ENCODE data around the gene KATNA1. TPM values are rescaled to one million over a fixed set of nuclear protein-coding genes. Genes with fewer than 3 reads are reported as not detected.

KATNA1 gene
- total and polyA plus RNA-seq, 9 of the 15 experiments (the other 6 are each of a cell fraction or from before 2014, with no cell fraction given), result 22.5 to 76.9 (median 45.0) TPM

GRCh38 chr6:149648148-149649145 is at the start of gene KATNA1 (continued):
- peak; percentile 89 for TF ChIP-seq AFF4 (CRISPR knock-in tag; IDR thresholded peaks at IDR 0.05)
- TF ChIP-seq ARID3B (CRISPR knock-in tag; IDR thresholded peaks at IDR 0.05; ENCODE audit: borderline replicate concordance), result peak; percentile 83; the same call in 1 of the 2 replicates
- no peak for TF ChIP-seq RBM15 (IDR thresholded peaks at IDR 0.05; ENCODE audit: insufficient read depth, low read length)
- TF ChIP-seq ZNF75A (CRISPR knock-in tag; IDR thresholded peaks at IDR 0.05), result no peak
- no peak for TF ChIP-seq ATF1 (CRISPR knock-in tag; IDR thresholded peaks at IDR 0.05)
- peak; percentile 89 for TF ChIP-seq ATF1 (tag; IDR thresholded peaks at IDR 0.05)
- peak; percentile 87 for TF ChIP-seq ELF1 (tag; IDR thresholded peaks at IDR 0.05)
- TF ChIP-seq SREBF1 (IDR thresholded peaks at IDR 0.05; ENCODE audit: borderline replicate concordance, low read depth, low read length), result no peak
- no peak for TF ChIP-seq HIVEP1 (CRISPR knock-in tag; IDR thresholded peaks at IDR 0.05)
- peak; percentile 26; the same call in 1 of the 2 replicates for TF ChIP-seq CBX5 (IDR thresholded peaks at IDR 0.05; ENCODE audit: borderline replicate concordance, low read depth)
- peak; percentile 42 for TF ChIP-seq NCOR1 (IDR thresholded peaks at IDR 0.05)
- peak; percentile 12 for TF ChIP-seq SMARCB1 (IDR thresholded peaks at IDR 0.05; ENCODE audit: insufficient read length, low read depth)
- TF ChIP-seq ATF3 (IDR thresholded peaks at IDR 0.05), result no peak
- TF ChIP-seq ATF3 (CRISPR knock-in tag; conservative IDR thresholded peaks at IDR 0.05), result peak; percentile 50; the same call in 1 of the 2 replicates
- no peak for TF ChIP-seq SPI1 (IDR thresholded peaks at IDR 0.05; ENCODE audit: borderline replicate concordance, low read depth, low read length)
- peak; percentile 69 for TF ChIP-seq TCF3 (CRISPR knock-in tag; IDR thresholded peaks at IDR 0.05)
- TF ChIP-seq HES1 (IDR thresholded peaks at IDR 0.05; ENCODE audit: low read depth), result no peak
- peak; percentile 94 for TF ChIP-seq FOXP4 (CRISPR knock-in tag; IDR thresholded peaks at IDR 0.05; ENCODE audit: borderline replicate concordance)
